Peyer's patch (tissue), 4 donors: ENCODE measurements around the gene EPB41L3.
"Not testable (repeated sequence)": the region's sequence is repeated elsewhere in the genome, so short reads cannot be mapped to it uniquely, and the experiment has no call there.

Source experiments
- POLR2A ChIP-seq, 2 donors: fragments of 450-650 bp; IDR thresholded peaks; one replicate each; pipeline ENCODE4 v1.5.1; 2017; ENCODE audit warnings: antibody characterized with exemption in 2 of 2, mild to moderate bottlenecking in 2 of 2, moderate library complexity in 2 of 2
- TF ChIP-seq, protein P1 (sequence below), 6 experiments: fragments of 450-650 bp in 4 of 6; fragments of 200-600 bp in 2 of 6; sonication (generic) in 1 of 6; IDR thresholded peaks; one replicate each; pipeline ENCODE4 v1.5.1; 2017 to 2019; ENCODE audit warnings: antibody characterized with exemption in 6 of 6, mild to moderate bottlenecking in 3 of 6, moderate library complexity in 1 of 6

DNA sequence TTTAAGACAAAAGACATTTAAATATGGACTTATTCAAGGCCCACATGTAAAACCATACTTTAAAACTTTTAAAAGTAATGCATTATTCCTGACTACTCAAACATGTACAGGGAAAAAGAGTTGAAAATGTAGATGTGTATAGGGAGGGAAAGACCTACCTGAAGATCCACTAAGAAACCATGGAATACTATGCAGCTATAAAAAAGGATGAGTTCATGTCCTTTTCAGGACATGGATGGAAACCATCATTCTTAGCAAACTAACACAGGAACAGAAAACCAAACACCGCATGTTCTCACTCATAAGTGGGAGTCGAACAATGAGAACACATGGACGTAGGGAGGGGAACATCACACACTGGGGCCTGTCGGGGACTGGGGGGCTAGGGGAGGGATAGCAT lies 55.8 kb downstream of the EPB41L3 start:
- TF ChIP-seq, protein P1, sequence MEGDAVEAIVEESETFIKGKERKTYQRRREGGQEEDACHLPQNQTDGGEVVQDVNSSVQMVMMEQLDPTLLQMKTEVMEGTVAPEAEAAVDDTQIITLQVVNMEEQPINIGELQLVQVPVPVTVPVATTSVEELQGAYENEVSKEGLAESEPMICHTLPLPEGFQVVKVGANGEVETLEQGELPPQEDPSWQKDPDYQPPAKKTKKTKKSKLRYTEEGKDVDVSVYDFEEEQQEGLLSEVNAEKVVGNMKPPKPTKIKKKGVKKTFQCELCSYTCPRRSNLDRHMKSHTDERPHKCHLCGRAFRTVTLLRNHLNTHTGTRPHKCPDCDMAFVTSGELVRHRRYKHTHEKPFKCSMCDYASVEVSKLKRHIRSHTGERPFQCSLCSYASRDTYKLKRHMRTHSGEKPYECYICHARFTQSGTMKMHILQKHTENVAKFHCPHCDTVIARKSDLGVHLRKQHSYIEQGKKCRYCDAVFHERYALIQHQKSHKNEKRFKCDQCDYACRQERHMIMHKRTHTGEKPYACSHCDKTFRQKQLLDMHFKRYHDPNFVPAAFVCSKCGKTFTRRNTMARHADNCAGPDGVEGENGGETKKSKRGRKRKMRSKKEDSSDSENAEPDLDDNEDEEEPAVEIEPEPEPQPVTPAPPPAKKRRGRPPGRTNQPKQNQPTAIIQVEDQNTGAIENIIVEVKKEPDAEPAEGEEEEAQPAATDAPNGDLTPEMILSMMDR (IDR thresholded peaks at IDR 0.05) = not testable (repeated sequence)
- TF ChIP-seq POLR2A (IDR thresholded peaks at IDR 0.05) = not testable (repeated sequence)
